ENCODE results near the gene ASCC2. TPM values are rescaled to one million over a fixed set of nuclear protein-coding genes. Genes with fewer than 3 reads are reported as not detected.

Gene ASCC2
- total and polyA plus RNA-seq, 2 donors (not counting 3 experiments of a cell fraction or from before 2014, with no cell fraction given): 43.6 to 60.7 TPM

- no peak overlapping the region for H3K27ac ChIP-seq (ENCODE audit: insufficient read depth, low read depth, low read length)
- no peaks in the 10 kb centered on the region for H3K9me3 ChIP-seq (replicated peaks; ENCODE audit: control insufficient read depth, insufficient read depth, low read length)
- no peak for FAIRE-seq
- no peak overlapping the region for H2AFZ ChIP-seq (ENCODE audit: low read depth, low read length)
- intact Hi-C loops (cut with micrococcal nuclease) (no loop called here), dilution Hi-C loops (cut with MboI; ENCODE audit: extremely low pct_ligation_motif_present, low sequenced_read_pairs) (no loop called here)
- TF ChIP-seq CTCF (IDR thresholded peaks at IDR 0.05; ENCODE audit: extremely low read depth in 1 of 2, insufficient read depth in 1 of 2, low read depth in 1 of 2, low read length in 2 of 2): no peak
- TF ChIP-seq FOS (IDR thresholded peaks at IDR 0.05; ENCODE audit: borderline replicate concordance, insufficient read depth, low read length): no peak
- TF ChIP-seq GATA2 (IDR thresholded peaks at IDR 0.05; ENCODE audit: insufficient read depth, insufficient read length, low read depth, low read length): no peak
- no peaks in the 10 kb centered on the region for H3K9me1 ChIP-seq (replicated peaks; ENCODE audit: control insufficient read depth, extremely low read depth, insufficient read depth, low read length)
- no TSS peak for BruUV-seq (replicated peaks)
- no peak overlapping the region for H3K4me3 ChIP-seq (replicated peaks in 1 of 3; ENCODE audit: insufficient read depth in 1 of 3, low read depth in 1 of 3, low read length in 3 of 3)
- no peaks in the 10 kb centered on the region for H3K4me1 ChIP-seq (ENCODE audit: control insufficient read depth, extremely low read depth, insufficient read depth, low read length)
- ChIA-PET POLR2A (no interaction called here), CTCF (interaction anchor here (1.0 kb wide), 1 partner anchor 195 kb away, joined by 3 read pairs; no protein-coding TSS in a partner anchor)
- H3K79me2 ChIP-seq (ENCODE audit: control insufficient read depth, insufficient read depth, low read length): no peaks in the 10 kb centered on the region
- no peaks in the 10 kb centered on the region for H3K27me3 ChIP-seq (ENCODE audit: control insufficient read depth in 2 of 2, insufficient read depth in 2 of 2, low read length in 2 of 2)
- no peak for DNase-seq (ENCODE audit: low read depth, low spot score)
- no peaks in the 10 kb centered on the region for H4K20me1 ChIP-seq (replicated peaks; ENCODE audit: control insufficient read depth, extremely low read depth, insufficient read depth, low read length)
- no peak overlapping the region for H3K9ac ChIP-seq (replicated peaks; ENCODE audit: extremely low read depth, insufficient read depth, low read length)
- H3K36me3 ChIP-seq (ENCODE audit: control insufficient read depth in 2 of 2, extremely low read depth in 1 of 2, insufficient read depth in 2 of 2, low read length in 2 of 2): peaks cover 16 to 32% of the 10 kb centered on the region in 2 experiments
- H3K4me2 ChIP-seq (ENCODE audit: insufficient read depth, low read length): no peak overlapping the region
Measured at GRCh38 chr22:29810216-29810615, 27.9 kb downstream of the ASCC2 start.

- no peak overlapping the region for H3K9ac ChIP-seq (replicated peaks; ENCODE audit: extremely low read depth, insufficient read depth, low read length)
- no peak overlapping the region for H3K4me2 ChIP-seq (ENCODE audit: insufficient read depth, low read length)
- intact Hi-C loops (cut with micrococcal nuclease) (loop anchor here (5.0 kb wide), 1 partner anchor 169 kb away; no protein-coding TSS in a partner anchor), dilution Hi-C loops (cut with MboI; ENCODE audit: extremely low pct_ligation_motif_present, low sequenced_read_pairs) (no loop called here)
- ChIA-PET CTCF (interaction anchor here (0.6 to 2.0 kb wide), 2 partner anchors 40 to 199 kb away, joined by 3 to 5 read pairs; no protein-coding TSS in a partner anchor), POLR2A (no interaction called here)
- H3K79me2 ChIP-seq (ENCODE audit: control insufficient read depth, insufficient read depth, low read length): no peaks in the 10 kb centered on the region
- H3K36me3 ChIP-seq (ENCODE audit: control insufficient read depth in 2 of 2, extremely low read depth in 1 of 2, insufficient read depth in 2 of 2, low read length in 2 of 2): peaks cover 2 to 43% of the 10 kb centered on the region in 2 experiments
- H2AFZ ChIP-seq (ENCODE audit: low read depth, low read length): no peak overlapping the region
- H3K27ac ChIP-seq (ENCODE audit: insufficient read depth, low read depth, low read length): no peak overlapping the region
- DNase-seq (ENCODE audit: low read depth, low spot score): no peak
- no TSS peak for BruUV-seq (replicated peaks)
- no peaks in the 10 kb centered on the region for H3K9me3 ChIP-seq (replicated peaks; ENCODE audit: control insufficient read depth, insufficient read depth, low read length)
- no peaks in the 10 kb centered on the region for H4K20me1 ChIP-seq (replicated peaks; ENCODE audit: control insufficient read depth, extremely low read depth, insufficient read depth, low read length)
- no peaks in the 10 kb centered on the region for H3K27me3 ChIP-seq (ENCODE audit: control insufficient read depth in 2 of 2, insufficient read depth in 2 of 2, low read length in 2 of 2)
- no peaks in the 10 kb centered on the region for H3K4me1 ChIP-seq (ENCODE audit: control insufficient read depth, extremely low read depth, insufficient read depth, low read length)
- H3K9me1 ChIP-seq (replicated peaks; ENCODE audit: control insufficient read depth, extremely low read depth, insufficient read depth, low read length): no peaks in the 10 kb centered on the region
- TF ChIP-seq GATA2 (IDR thresholded peaks at IDR 0.05; ENCODE audit: insufficient read depth, insufficient read length, low read depth, low read length) (no peak), MYC (IDR thresholded peaks at IDR 0.05; ENCODE audit: low read depth, low read length) (no peak), EZH2 (IDR thresholded peaks at IDR 0.05; ENCODE audit: borderline replicate concordance, low read depth, low read length, severe bottlenecking) (no peak), CTCF (IDR thresholded peaks at IDR 0.05; ENCODE audit: extremely low read depth in 1 of 2, insufficient read depth in 1 of 2, low read depth in 1 of 2, low read length in 2 of 2) (no peak), MAX (IDR thresholded peaks at IDR 0.05; ENCODE audit: insufficient read depth, insufficient read length) (no peak), JUN (IDR thresholded peaks at IDR 0.05; ENCODE audit: borderline replicate concordance, insufficient read depth, insufficient read length, low read depth) (no peak), POLR2A (IDR thresholded peaks at IDR 0.05; ENCODE audit: low read depth, low read length) (no peak), POLR2AphosphoS5 (IDR thresholded peaks at IDR 0.05; ENCODE audit: insufficient read depth, low read depth, low read length) (no peak), FOS (IDR thresholded peaks at IDR 0.05; ENCODE audit: borderline replicate concordance, insufficient read depth, low read length) (no peak)
- no peak for FAIRE-seq
- no peak overlapping the region for H3K4me3 ChIP-seq (replicated peaks in 1 of 3; ENCODE audit: insufficient read depth in 1 of 3, low read depth in 1 of 3, low read length in 3 of 3)
Measured at GRCh38 chr22:29806196-29806595, 31.9 kb downstream of the ASCC2 start.

Measured in endothelial cell of umbilical vein (primary cell).